Measurements from ENCODE around the gene LAMA1.
"Not testable (repeated sequence)": the region's sequence is repeated elsewhere in the genome, so short reads cannot be mapped to it uniquely, and the experiment has no call there.

LAMA1 gene

GRCh38 chr18:7117390-7118355, at the start of gene LAMA1:
TSS of gene LAMA1 (minus strand) at chr18:7117797. CDS start at chr18:7117720, 77 bp downstream.
- DNase-seq (ENCODE audit: low read depth in 2 of 2) = no peak

GRCh38 chr18:7165846-7166393, 48.3 kb upstream of the LAMA1 start:
- DNase-seq (ENCODE audit: low read depth in 2 of 2) = no peak

DNA sequence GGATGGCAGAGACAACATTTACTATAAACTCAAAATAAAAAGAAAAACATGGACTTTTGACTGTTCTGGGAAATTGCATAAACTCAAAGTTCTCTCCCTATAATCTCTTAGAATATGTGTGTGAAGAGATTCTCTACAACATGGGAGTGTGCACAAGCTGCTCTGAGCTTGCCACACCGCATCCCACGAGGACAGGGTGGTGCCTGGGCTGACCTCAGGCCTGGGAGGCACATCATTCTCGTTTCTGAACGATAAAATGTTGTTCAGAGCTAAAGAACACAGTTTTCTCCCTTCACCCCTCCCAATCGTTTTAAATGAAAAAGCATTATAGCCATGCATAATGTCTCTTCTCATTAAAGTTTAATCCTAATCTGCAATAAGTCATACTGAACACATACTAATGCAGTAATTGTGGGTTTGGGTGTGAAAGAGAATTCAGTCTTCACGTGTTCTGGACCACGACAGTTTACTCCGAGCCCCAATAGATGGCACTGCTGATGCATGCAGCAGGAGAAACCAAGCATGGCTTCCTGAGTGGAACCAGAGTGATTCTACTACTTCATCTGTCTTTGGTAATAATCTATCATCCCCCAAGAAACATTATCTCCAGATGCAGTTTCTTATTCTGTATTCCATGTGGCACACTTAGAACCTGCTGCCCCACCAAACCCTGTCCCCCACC, 46.9 kb upstream of the LAMA1 start:
- no peak for DNase-seq (ENCODE audit: low read depth in 2 of 2)

DNA sequence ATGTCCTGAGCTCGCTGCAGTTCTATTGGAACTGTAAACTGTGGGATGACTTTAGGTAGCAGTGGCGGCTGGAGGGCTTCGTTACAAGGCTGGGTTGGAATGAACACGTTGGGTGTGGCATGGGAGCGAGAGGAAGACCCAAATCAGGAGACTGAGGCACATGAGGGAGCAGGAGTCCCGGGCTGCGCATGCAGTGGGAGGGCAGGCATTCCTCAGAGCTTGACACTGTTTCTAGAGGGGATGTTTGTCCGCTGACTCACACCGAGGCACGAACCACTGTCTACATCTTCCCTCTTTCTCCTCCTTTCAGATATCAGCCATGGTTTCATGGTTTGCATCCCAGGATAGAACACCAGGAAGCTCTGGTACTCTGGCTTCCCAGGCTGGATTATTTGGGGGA, 40.6 kb upstream of the LAMA1 start:
- no peak for DNase-seq (ENCODE audit: low read depth in 2 of 2)

DNA sequence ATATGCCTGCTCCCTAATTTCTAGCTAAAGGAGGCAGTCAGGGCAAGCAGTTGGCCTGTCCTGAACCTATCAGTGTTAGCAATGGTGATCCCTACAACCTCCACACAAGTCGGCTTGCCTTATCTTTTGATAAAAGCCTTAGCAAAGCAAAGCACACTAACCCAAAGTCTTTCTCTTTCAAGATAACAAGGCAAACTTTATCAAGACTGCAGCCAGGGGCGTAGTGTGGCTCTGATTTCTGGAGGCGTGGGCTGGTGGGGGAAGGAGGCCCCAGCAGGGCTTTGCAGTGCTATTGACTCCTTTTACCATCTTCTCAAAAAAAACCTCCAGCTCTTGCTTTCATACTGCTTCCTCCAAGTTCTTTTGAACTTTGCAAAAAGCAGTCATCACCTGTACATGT, 40.2 kb upstream of the LAMA1 start:
- no peak for DNase-seq (ENCODE audit: low read depth in 2 of 2)

DNA sequence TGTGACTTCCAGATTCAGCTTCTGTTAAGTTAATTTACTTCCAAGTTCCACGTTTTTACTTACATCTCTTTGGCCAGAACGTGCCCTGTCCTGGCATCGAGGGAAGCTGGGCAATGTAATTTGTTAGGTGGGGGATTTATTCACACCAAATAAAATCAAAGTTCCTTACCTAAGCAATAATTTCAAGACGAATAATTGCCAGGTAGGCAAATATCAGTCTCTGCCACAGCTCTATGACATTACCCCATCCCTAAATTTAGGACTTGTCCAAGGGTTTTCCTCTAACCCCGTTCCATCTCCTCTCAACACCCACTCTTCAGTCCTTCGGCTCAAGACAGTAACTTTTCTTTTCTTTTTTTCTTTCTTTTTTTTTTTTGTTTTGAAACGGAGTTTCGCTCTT, 38.3 kb upstream of the LAMA1 start:
- DNase-seq (ENCODE audit: low read depth in 2 of 2) = no peak

- no peak for DNase-seq (ENCODE audit: low read depth in 2 of 2)
Measured at GRCh38 chr18:7155092-7155491, 37.5 kb upstream of the LAMA1 start.

DNA sequence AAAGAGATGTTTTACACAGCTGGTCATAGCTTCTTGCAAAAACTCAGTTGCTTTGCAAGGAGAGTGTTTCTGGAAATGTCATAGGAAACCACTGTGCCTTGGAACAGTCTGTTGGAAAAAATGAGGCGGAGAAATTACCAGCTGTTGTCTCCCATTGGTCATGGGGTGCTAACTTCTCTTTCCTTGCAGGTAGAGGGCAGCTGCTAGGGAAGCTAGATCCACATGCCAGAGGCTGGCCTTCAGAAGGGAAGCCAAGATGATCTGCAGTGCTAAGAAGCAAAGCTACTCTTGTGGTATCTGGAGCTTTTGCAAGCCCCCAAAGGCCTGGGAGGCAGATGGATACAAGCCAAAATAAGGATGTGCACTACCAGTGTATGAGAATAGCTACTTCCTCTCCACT, 34.8 kb upstream of the LAMA1 start:
- no peak for DNase-seq (ENCODE audit: low read depth in 2 of 2)

DNA sequence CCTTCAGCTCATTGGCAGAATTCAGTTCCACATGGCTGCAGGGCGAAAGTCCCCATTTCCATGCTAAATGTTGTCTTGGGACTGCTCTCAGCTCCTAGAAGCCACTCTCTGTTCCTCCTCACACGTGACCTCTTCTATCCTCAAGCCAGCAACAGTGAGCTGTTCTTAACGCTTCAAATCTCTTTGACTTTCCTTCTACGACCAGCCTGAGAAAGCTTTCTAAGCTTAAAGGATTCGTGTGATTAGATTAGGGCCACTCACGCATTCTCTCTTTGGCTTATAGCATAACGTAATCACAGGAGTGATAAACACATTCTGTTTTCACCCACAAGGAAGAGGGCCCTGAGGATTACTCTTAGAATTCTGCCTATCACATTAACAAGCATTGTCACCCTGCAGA, 29.8 kb upstream of the LAMA1 start:
- no peak for DNase-seq (ENCODE audit: low read depth in 2 of 2)

- DNase-seq (ENCODE audit: low read depth in 2 of 2) = no peak
Measured at GRCh38 chr18:7146067-7146466, 28.5 kb upstream of the LAMA1 start.

DNA sequence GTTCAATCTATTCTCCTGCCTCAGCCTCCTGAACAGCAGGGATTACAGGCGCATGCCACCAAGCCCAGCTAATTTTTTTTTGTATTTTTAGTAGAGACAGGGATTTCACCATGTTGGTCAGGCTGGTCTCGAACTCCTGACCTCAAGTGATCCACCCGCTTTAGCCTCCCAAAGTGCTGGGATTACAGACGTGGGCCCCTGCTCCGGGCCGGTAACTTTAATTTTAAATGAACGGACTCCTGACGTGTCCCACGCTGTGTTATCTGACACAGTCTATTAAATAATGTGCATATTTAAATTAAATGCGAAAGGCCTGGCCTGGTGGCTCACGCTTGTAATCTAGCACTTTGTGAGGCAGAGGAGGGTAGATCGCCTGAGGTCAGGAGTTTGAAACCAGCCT, 27.3 kb upstream of the LAMA1 start:
- not testable (repeated sequence) for DNase-seq (ENCODE audit: low read depth in 2 of 2)

GRCh38 chr18:7141287-7141686, 23.7 kb upstream of the LAMA1 start:
- DNase-seq (ENCODE audit: low read depth in 2 of 2) = no peak

DNA sequence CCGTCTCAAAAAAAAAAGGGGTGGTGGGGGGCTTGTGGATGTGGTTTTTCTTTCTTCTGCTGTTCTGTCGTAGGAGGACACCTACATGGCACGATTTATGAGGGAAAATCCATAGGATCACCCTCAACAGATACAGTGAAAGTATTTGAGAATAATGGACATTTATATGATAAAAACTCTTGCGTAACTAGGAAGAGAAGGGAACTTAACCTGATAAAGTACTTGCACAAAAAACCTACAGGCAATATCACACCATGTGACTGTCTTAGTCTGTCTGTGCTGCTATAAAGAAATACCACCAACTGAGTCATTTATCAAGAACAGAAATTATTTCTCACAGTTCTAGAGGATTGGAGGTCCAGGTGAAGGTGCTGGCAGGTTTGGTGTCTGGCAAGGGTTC, 21.8 kb upstream of the LAMA1 start:
- no peak for DNase-seq (ENCODE audit: low read depth in 2 of 2)

GRCh38 chr18:7133181-7133580, 15.6 kb upstream of the LAMA1 start:
- no peak for DNase-seq (ENCODE audit: low read depth in 2 of 2)

- no peak for DNase-seq (ENCODE audit: low read depth in 2 of 2)
Measured at GRCh38 chr18:7132356-7133150, 15.0 kb upstream of the LAMA1 start.

DNA sequence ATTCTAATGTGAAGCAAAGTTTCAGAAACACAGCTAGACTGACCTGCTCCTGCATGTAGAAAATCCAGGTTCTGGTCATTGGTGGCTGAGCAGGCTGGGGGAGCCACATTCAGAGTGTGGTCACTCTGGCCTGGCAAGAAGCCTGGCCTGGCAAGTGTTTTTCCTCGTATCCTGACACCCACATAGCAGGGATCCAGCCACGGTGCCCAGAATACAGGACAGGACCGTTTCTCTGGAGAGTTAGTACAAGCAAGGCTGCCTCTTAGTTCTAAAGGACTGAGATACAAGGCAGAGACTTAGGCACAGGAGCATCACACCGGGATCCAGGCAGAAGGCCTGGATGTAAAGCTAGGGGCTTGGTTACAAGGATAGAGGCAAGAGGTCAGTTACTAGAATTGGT, 4.8 kb upstream of the LAMA1 start:
- DNase-seq (ENCODE audit: low read depth in 2 of 2) = no peak

DNA sequence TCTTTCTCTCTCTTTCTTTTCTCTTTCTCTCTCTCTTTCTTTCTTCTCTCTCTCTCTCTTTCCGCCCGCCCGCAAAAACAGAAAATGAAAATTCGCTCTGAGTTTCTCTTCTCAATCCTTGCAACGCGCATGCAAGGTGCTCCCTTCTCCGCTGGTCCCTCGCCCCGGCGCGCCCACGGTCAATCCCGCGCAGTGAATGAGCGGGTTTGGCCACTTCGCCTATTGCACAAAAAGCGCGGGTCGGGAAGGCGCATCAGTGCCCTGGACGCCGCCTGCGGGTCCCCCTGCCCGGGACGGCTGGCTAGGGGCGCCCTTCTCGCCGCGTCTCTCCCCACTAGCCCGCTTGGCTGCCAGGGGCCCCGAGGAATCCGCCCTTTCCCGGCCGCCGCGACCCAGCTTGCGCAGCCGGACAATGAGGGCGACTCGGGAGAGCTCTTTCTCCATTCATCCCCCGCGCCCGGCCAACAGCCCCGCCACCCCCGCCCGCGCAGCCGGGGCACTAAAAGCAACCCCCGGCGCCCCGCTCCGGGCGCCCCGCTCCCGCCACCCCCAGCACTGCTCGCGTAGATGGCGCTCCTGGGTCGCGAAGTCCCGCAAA, 706 bp downstream of the LAMA1 start:
- no peak for DNase-seq (ENCODE audit: low read depth in 2 of 2)

GRCh38 chr18:7116001-7116730, 1.4 kb downstream of the LAMA1 start:
- DNase-seq (ENCODE audit: low read depth in 2 of 2) = no peak

DNA sequence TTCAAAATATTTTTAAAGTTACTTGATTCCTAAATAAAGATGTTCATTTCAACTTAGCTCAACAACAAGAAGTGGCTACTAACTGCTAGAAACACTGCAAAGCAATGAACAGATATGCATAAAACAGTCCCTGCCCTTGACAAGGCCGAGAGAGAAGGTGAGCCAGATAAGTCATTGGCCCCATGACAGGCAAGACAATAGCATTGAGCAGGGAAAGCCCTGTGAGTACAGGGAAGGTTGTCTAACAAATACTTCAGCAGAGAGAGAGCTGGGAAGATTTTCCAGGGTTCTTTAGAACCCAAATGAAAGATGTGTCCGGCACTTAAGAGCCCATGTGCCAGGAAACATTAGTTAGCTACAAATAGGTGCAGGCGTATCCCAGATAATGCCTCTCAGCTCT, 4.7 kb downstream of the LAMA1 start:
- DNase-seq (ENCODE audit: low read depth in 2 of 2) = no peak

GRCh38 chr18:7111134-7111533, 6.5 kb downstream of the LAMA1 start:
- DNase-seq (ENCODE audit: low read depth in 2 of 2) = no peak

DNA sequence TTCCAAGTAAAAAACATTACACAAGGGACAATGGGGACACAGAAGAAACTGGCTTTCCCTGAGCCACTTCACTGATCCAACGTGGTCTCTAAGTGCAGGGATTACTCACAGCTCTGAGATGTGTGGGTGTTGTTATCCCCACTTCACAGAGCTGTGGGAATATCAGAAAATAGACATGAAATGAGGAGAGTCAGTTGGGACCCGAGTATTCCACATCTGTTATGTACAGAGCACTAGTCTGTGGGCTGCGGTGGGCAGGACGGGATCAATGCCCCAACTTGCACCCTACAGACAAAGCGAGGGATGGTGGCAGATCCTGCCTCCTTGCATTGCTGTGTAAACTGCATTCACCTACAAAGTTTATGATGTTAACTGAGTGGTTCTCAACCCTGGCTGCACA, 11.7 kb downstream of the LAMA1 start:
- no peak for DNase-seq (ENCODE audit: low read depth in 2 of 2)

Measured in stimulated activated CD4-positive, alpha-beta T cell treated with anti-CD3 and anti-CD28 coated beads, Interleukin-1b, Interleukin-23, amount 100 ng/mL, for 4 hours (primary cell).